ENCODE data around the gene TMA7B. TPM values are rescaled to one million over a fixed set of nuclear protein-coding genes. Genes with fewer than 3 reads are reported as not detected.

The TMA7B gene
- total and polyA plus RNA-seq, 2 donors (not counting 1 experiment from before 2014, with no cell fraction given), result 0.85 to 1.4 TPM

DNA sequence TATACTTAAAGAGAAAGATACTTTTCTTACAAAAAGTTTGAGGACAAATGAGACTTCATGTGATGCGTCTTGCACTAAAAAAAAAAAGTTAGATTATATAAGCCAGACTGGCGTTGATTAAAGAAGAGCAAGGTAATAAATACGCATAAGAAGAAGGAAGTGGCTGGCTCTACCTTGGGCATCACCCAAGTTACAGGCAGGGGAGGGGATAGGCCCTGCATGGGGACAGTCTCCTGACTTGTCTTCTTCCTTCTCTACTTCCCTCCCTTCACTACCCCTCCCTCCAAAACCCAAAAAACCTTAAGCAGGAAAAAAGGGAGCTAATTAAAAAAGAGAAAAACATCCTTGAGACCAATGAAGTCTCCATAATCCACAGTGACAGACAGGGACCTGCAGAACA is 22.3 kb upstream of the TMA7B start:
- H3K4me2 ChIP-seq (replicated peaks; ENCODE audit: low read depth, low read length, poor library complexity, severe bottlenecking), result peak overlapping the region; percentile 69
- no peaks in the 10 kb centered on the region for H3K9me3 ChIP-seq (ENCODE audit: control extremely low read depth in 1 of 3, control insufficient read depth in 2 of 3, insufficient read depth in 1 of 3, low read length in 2 of 3)
- H3K27me3 ChIP-seq (replicated peaks in 1 of 4; ENCODE audit: control extremely low read depth in 1 of 4, control insufficient read depth in 3 of 4, insufficient read depth in 4 of 4, low read length in 3 of 4), result no peaks in the 10 kb centered on the region
- WGBS (ENCODE audit: insufficient coverage), result 83% methylated on average over 2 of the region's 3 CpGs
- Mint-ChIP-seq H3K27ac (no peak overlapping the region), H3K9me3 (ENCODE audit: insufficient read depth) (no peaks in the 10 kb centered on the region), H3K4me3 (no peak overlapping the region), H3K4me1 (peaks cover 71% of the 10 kb centered on the region), H3K27me3 (no peaks in the 10 kb centered on the region)
- no peak overlapping the region for H2AFZ ChIP-seq (ENCODE audit: insufficient read depth, low read depth, low read length, poor library complexity, severe bottlenecking)
- no peak overlapping the region for H3K9ac ChIP-seq (ENCODE audit: low read length)
- H3K4me3 ChIP-seq (ENCODE audit: control extremely low read depth in 1 of 5, extremely low read depth in 1 of 5, insufficient read depth in 1 of 5, low read depth in 2 of 5, low read length in 4 of 5), result no peak overlapping the region
- no peaks in the 10 kb centered on the region for H3K36me3 ChIP-seq (replicated peaks in 1 of 2; ENCODE audit: control extremely low read depth in 1 of 2, control insufficient read depth in 1 of 2, extremely low read depth in 1 of 2, insufficient read depth in 2 of 2, low read length in 1 of 2)
- ATAC-seq (ENCODE audit: low read depth) (no peak), DNase-seq (no peak)
- peak overlapping the region in 1 of 2 donors; percentile 32 for H3K27ac ChIP-seq (ENCODE audit: low read length in 2 of 2)
- peaks cover 46% of the 10 kb centered on the region for H3K79me2 ChIP-seq (ENCODE audit: control insufficient read depth, insufficient read depth, low read length)
- ChIA-PET CTCF (interaction anchor here (1.5 kb wide), 1 partner anchor 39 kb away, joined by 3 read pairs; no protein-coding TSS in a partner anchor), POLR2A (no interaction called here)
- H3K4me1 ChIP-seq (ENCODE audit: control insufficient read depth in 2 of 2, insufficient read depth in 2 of 2, low read length in 2 of 2), result peaks cover 63 to 67% of the 10 kb centered on the region in 2 donors
- intact Hi-C loops (cut with micrococcal nuclease), result loop anchor here (10.0 kb wide), 1 partner anchor 103 kb away; no protein-coding TSS in a partner anchor
- H4K20me1 ChIP-seq (ENCODE audit: control insufficient read depth, insufficient read depth, low read length, poor library complexity, severe bottlenecking), result peaks cover 4% of the 10 kb centered on the region
- TF ChIP-seq EZH2 (IDR thresholded peaks at IDR 0.05; ENCODE audit: borderline replicate concordance, insufficient read depth, low read depth, low read length, poor library complexity, severe bottlenecking), result no peak
- TF ChIP-seq, protein P1, sequence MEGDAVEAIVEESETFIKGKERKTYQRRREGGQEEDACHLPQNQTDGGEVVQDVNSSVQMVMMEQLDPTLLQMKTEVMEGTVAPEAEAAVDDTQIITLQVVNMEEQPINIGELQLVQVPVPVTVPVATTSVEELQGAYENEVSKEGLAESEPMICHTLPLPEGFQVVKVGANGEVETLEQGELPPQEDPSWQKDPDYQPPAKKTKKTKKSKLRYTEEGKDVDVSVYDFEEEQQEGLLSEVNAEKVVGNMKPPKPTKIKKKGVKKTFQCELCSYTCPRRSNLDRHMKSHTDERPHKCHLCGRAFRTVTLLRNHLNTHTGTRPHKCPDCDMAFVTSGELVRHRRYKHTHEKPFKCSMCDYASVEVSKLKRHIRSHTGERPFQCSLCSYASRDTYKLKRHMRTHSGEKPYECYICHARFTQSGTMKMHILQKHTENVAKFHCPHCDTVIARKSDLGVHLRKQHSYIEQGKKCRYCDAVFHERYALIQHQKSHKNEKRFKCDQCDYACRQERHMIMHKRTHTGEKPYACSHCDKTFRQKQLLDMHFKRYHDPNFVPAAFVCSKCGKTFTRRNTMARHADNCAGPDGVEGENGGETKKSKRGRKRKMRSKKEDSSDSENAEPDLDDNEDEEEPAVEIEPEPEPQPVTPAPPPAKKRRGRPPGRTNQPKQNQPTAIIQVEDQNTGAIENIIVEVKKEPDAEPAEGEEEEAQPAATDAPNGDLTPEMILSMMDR (IDR thresholded peaks at IDR 0.05), result no peak

- POLR2A ChIA-PET, result no interaction called here
These were observed 21.6 kb upstream of the TMA7B start for GRCh38 chr22:39938509-39939111.

More at GRCh38 chr22:39938509-39939111, 21.6 kb upstream of the TMA7B start:
- peak overlapping the region in 1 of 2 donors; percentile 32 for H3K27ac ChIP-seq (ENCODE audit: low read length in 2 of 2)
- peak overlapping the region; percentile 69 for H3K4me2 ChIP-seq (replicated peaks; ENCODE audit: low read depth, low read length, poor library complexity, severe bottlenecking)
- Mint-ChIP-seq H3K4me3 (no peak overlapping the region), H3K27ac (no peak overlapping the region), H3K4me1 (peaks cover 67% of the 10 kb centered on the region), H3K27me3 (no peaks in the 10 kb centered on the region), H3K9me3 (ENCODE audit: insufficient read depth) (no peaks in the 10 kb centered on the region)
- TF ChIP-seq, protein P1 (IDR thresholded peaks at IDR 0.05), result no peak
- no peak for TF ChIP-seq EZH2 (IDR thresholded peaks at IDR 0.05; ENCODE audit: borderline replicate concordance, insufficient read depth, low read depth, low read length, poor library complexity, severe bottlenecking)
- H3K36me3 ChIP-seq (replicated peaks in 1 of 2; ENCODE audit: control extremely low read depth in 1 of 2, control insufficient read depth in 1 of 2, extremely low read depth in 1 of 2, insufficient read depth in 2 of 2, low read length in 1 of 2), result no peaks in the 10 kb centered on the region
- no peaks in the 10 kb centered on the region for H3K9me3 ChIP-seq (ENCODE audit: control extremely low read depth in 1 of 3, control insufficient read depth in 2 of 3, insufficient read depth in 1 of 3, low read length in 2 of 3)
- intact Hi-C loops (cut with micrococcal nuclease), result loop anchor here (10.0 kb wide), 1 partner anchor 104 kb away; no protein-coding TSS in a partner anchor
- H3K27me3 ChIP-seq (replicated peaks in 1 of 4; ENCODE audit: control extremely low read depth in 1 of 4, control insufficient read depth in 3 of 4, insufficient read depth in 4 of 4, low read length in 3 of 4), result no peaks in the 10 kb centered on the region
- ATAC-seq (ENCODE audit: low read depth), result no peak
- CTCF ChIA-PET, result interaction anchor here (1.4 to 1.7 kb wide), 3 partner anchors 9 to 396 kb away, joined by 3 to 6 read pairs (median 5); no protein-coding TSS in a partner anchor
- 97% methylated on average over 11 of the region's 14 CpGs for WGBS (ENCODE audit: insufficient coverage)
- peaks cover 62 to 65% of the 10 kb centered on the region in 2 donors for H3K4me1 ChIP-seq (ENCODE audit: control insufficient read depth in 2 of 2, insufficient read depth in 2 of 2, low read length in 2 of 2)
- H2AFZ ChIP-seq (ENCODE audit: insufficient read depth, low read depth, low read length, poor library complexity, severe bottlenecking), result no peak overlapping the region
- H3K9ac ChIP-seq (ENCODE audit: low read length), result no peak overlapping the region
- no peak for DNase-seq
- peaks cover 51% of the 10 kb centered on the region for H3K79me2 ChIP-seq (ENCODE audit: control insufficient read depth, insufficient read depth, low read length)
- peaks cover 4% of the 10 kb centered on the region for H4K20me1 ChIP-seq (ENCODE audit: control insufficient read depth, insufficient read depth, low read length, poor library complexity, severe bottlenecking)
- no peak overlapping the region for H3K4me3 ChIP-seq (ENCODE audit: control extremely low read depth in 1 of 5, extremely low read depth in 1 of 5, insufficient read depth in 1 of 5, low read depth in 2 of 5, low read length in 4 of 5)

Measured in B cell (primary cell).